Measurements from ENCODE around the gene ZFYVE27. TPM values are rescaled to one million over a fixed set of nuclear protein-coding genes. Genes with fewer than 3 reads are reported as not detected.

Gene ZFYVE27
- total RNA-seq, 1 donor from 2014 or later = 13.7 TPM

DNA sequence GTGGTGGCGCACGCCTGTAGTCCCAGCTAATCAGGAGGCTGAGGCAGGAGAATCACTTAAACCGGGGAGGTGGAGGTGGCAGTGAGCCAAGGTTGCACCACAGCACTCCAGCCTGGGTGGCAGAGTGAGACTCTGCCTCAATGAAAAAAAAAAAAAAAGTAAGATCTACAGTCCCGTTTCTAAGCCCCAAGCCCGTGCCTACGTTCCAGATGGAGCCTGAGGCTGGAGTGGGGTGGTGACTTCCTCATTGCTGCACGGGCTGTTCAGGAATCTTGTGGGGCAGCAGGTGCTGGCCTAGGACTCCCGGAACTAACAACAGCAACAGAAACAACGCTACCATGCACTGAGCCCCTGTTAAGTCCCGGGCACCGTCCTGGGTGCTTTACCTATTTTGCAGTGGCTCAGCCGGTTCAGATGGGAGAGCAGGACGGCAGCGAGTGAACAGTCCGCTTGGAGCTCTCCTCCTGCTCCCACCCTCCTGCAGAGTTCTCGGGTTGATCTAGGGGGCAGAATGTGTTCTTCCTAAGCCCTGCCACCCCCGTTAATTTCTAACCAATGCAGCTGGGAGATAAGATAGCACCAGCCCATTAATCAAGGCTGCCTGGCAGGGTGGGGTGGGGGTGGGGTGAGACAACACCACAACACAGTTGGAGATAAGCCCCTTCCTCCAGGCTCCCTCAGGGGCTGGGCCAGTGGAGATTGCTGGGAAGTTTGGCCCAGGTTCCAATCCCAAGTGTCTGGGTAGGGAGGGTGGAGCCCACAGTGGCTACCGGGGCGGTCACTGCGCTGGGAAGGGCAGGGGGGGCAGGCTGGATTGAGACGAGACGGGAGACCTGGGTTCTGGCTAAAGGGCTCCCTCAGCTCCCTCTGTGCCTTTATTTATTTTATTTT lies 51.9 kb downstream of the ZFYVE27 start:
- Mint-ChIP-seq H3K9me3 (no peaks in the 10 kb centered on the region), H3K27me3 (ENCODE audit: insufficient read depth, low read depth) (peaks cover 12% of the 10 kb centered on the region), H3K36me3 (no peaks in the 10 kb centered on the region), H3K4me1 (no peaks in the 10 kb centered on the region), H3K4me3 (no peak overlapping the region), H3K27ac (peak overlapping the region; percentile 21)
- H3K9me3 ChIP-seq (ENCODE audit: low read depth) = no peaks in the 10 kb centered on the region
- H2AFZ ChIP-seq (replicated peaks) = no peak overlapping the region
- H3K27me3 ChIP-seq = no peaks in the 10 kb centered on the region
- DNase-seq (ENCODE audit: low spot score) = no peak
- H4K20me1 ChIP-seq (ENCODE audit: low read depth) = no peaks in the 10 kb centered on the region
- H3K4me3 ChIP-seq = no peak overlapping the region
- TF ChIP-seq, protein P1, sequence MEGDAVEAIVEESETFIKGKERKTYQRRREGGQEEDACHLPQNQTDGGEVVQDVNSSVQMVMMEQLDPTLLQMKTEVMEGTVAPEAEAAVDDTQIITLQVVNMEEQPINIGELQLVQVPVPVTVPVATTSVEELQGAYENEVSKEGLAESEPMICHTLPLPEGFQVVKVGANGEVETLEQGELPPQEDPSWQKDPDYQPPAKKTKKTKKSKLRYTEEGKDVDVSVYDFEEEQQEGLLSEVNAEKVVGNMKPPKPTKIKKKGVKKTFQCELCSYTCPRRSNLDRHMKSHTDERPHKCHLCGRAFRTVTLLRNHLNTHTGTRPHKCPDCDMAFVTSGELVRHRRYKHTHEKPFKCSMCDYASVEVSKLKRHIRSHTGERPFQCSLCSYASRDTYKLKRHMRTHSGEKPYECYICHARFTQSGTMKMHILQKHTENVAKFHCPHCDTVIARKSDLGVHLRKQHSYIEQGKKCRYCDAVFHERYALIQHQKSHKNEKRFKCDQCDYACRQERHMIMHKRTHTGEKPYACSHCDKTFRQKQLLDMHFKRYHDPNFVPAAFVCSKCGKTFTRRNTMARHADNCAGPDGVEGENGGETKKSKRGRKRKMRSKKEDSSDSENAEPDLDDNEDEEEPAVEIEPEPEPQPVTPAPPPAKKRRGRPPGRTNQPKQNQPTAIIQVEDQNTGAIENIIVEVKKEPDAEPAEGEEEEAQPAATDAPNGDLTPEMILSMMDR (IDR thresholded peaks at IDR 0.05) = no peak
- TF ChIP-seq EZH2 (IDR thresholded peaks at IDR 0.05) = no peak
- TF ChIP-seq EZH2phosphoT487 (IDR thresholded peaks at IDR 0.05) = no peak
- peaks cover 6% of the 10 kb centered on the region for H3K4me1 ChIP-seq
- H3K9ac ChIP-seq = no peak overlapping the region
- H3F3A ChIP-seq (ENCODE audit: low read depth) = no peaks in the 10 kb centered on the region
- H3K36me3 ChIP-seq = no peaks in the 10 kb centered on the region
- H3K4me2 ChIP-seq = peak overlapping the region; percentile 35
- no peaks in the 10 kb centered on the region for H3K79me2 ChIP-seq (ENCODE audit: low read depth)
- no peak overlapping the region for H3K27ac ChIP-seq

DNA sequence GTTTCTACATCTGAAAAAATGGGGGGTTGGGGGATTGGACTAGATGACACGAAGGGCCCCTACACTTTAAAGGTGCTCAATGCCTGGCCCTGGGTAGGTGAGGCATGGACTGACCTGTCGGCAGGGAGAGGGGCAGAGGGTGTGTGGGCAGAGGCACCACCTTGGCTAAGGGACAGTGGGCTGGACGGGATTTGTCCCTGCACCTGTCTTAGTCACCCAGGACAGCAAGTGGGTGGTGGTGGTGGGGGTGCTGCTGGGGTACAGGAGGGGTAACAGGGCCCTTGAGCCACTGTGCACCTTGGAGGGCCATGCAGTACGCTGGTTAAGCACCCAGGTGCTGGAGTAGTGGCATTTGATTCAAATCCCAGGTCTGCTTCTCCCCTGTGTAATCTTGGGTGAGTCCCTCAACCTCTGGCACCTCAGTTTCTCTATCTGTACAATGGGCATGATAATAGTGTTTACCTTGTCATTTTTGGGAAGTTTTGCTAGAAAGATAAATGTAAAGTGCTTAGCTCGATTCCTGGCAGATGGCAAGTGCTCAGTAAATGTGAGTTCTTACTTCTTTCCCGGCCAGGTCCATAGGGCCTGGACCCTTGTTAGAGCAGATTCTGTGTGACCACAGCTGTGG lies 53.0 kb downstream of the ZFYVE27 start:
- DNase-seq (ENCODE audit: low spot score) = no peak
- H3K27ac Mint-ChIP-seq = no peak overlapping the region

DNA sequence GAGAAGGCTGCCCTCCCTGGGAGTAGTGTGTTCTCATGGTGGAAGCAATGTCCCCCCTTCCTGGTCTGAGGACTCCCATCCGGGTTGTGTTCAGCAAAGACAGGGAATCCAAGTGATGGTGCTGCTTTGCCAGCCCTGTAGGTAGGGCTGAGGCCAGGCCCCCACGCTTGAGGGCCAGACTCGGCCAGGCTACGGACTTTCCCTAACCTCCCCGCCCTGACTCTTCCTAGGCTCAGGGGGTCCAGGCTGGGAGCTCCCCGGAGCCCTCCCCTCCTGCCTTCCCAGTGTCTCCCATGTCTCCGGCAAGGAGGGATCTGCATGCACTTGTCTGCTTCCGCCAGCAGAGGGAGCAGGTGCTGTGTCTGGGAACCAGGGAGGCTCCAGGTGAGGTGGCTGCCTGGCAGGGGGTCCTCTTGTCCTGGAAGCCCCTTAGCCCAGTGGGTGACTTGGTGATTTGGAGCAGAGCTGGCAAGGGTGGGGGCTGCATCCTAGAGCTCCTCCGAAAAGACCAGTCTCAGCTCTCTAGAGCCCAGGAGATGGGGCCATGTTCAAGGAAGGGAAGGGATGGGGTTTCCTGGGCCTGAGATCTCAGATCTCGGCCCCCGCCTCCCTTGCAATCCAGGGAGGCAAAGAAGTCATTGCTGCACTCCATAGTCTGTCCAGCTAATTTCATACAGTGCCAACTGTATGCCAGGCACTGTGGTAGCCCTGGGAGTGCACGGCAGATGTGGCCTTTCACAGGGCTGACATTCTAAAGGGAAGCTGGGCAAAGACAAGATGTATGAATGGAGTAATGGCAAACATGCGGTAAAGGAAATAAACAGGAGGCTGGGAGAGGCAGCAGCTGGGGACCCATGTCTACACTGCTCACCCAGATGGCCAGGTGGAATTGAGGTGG lies 55.1 kb downstream of the ZFYVE27 start:
- peaks cover 14% of the 10 kb centered on the region for H3K27me3 Mint-ChIP-seq (ENCODE audit: insufficient read depth, low read depth)
- no peak overlapping the region for H3K4me3 Mint-ChIP-seq
- peaks cover 6% of the 10 kb centered on the region for H3K4me1 ChIP-seq
- no peaks in the 10 kb centered on the region for H3K9me3 Mint-ChIP-seq
- H3K79me2 ChIP-seq (ENCODE audit: low read depth) = no peaks in the 10 kb centered on the region
- TF ChIP-seq EZH2phosphoT487 (IDR thresholded peaks at IDR 0.05) (no peak), EZH2 (IDR thresholded peaks at IDR 0.05) (no peak)
- TF ChIP-seq, protein P1 (IDR thresholded peaks at IDR 0.05) = peak; percentile 96
- peak; percentile 74 for DNase-seq (ENCODE audit: low spot score)
- no peak overlapping the region for H2AFZ ChIP-seq (replicated peaks)
- H3K4me2 ChIP-seq = no peak overlapping the region
- no peaks in the 10 kb centered on the region for H3K9me3 ChIP-seq (ENCODE audit: low read depth)
- no peaks in the 10 kb centered on the region for H3K4me1 Mint-ChIP-seq
- no peak overlapping the region for H3K9ac ChIP-seq
- H4K20me1 ChIP-seq (ENCODE audit: low read depth) = no peaks in the 10 kb centered on the region
- no peaks in the 10 kb centered on the region for H3K36me3 Mint-ChIP-seq
- H3K27me3 ChIP-seq = no peaks in the 10 kb centered on the region
- no peak overlapping the region for H3K27ac ChIP-seq
- H3F3A ChIP-seq (ENCODE audit: low read depth) = no peaks in the 10 kb centered on the region
- no peak overlapping the region for H3K27ac Mint-ChIP-seq
- H3K4me3 ChIP-seq = no peak overlapping the region
- no peaks in the 10 kb centered on the region for H3K36me3 ChIP-seq

More for the DNA sequence above, 53.0 kb downstream of the ZFYVE27 start:
- Histone ChIP-seq H3K36me3 (no peaks in the 10 kb centered on the region), H3K4me2 (no peak overlapping the region), H3K27me3 (no peaks in the 10 kb centered on the region), H3K4me3 (no peak overlapping the region), H4K20me1 (ENCODE audit: low read depth) (no peaks in the 10 kb centered on the region), H3F3A (ENCODE audit: low read depth) (no peaks in the 10 kb centered on the region), H3K27ac (no peak overlapping the region), H2AFZ (replicated peaks) (no peak overlapping the region), H3K79me2 (ENCODE audit: low read depth) (no peaks in the 10 kb centered on the region), H3K9me3 (ENCODE audit: low read depth) (no peaks in the 10 kb centered on the region), H3K9ac (no peak overlapping the region), H3K4me1 (peaks cover 6% of the 10 kb centered on the region)
- Mint-ChIP-seq H3K36me3 (no peaks in the 10 kb centered on the region), H3K4me3 (no peak overlapping the region), H3K27me3 (ENCODE audit: insufficient read depth, low read depth) (peaks cover 14% of the 10 kb centered on the region), H3K9me3 (no peaks in the 10 kb centered on the region), H3K4me1 (no peaks in the 10 kb centered on the region)
- no peak for TF ChIP-seq EZH2phosphoT487 (IDR thresholded peaks at IDR 0.05)

Measured in neural progenitor cell (in vitro differentiated cells).